Smooth muscle cell (in vitro differentiated cells): ENCODE data around the gene CARS2. TPM values are rescaled to one million over a fixed set of nuclear protein-coding genes. Genes with fewer than 3 reads are reported as not detected.
"Not testable (repeated sequence)": the region's sequence is repeated elsewhere in the genome, so short reads cannot be mapped to it uniquely, and the experiment has no call there.

Source experiments
- DNase-seq: peaks from one replicate; lab custom pipeline; 2025; ENCODE audit not compliant: unreplicated experiment; lab: John Stamatoyannopoulos, UW
- H2AFZ ChIP-seq: fragments of 200-600 bp; sonication (generic); 2 replicates; pipeline ENCODE4 v1.6.0; 2016; ENCODE audit warnings: antibody characterized with exemption, low read depth, mild to moderate bottlenecking
- H3F3A ChIP-seq: fragments of 200-600 bp; sonication (generic); 2 replicates; pipeline ENCODE4 v1.6.0; 2017; ENCODE audit warnings: antibody characterized with exemption, low read depth
- H3K27ac ChIP-seq: fragments of 200-600 bp; sonication (generic); 2 replicates; pipeline ENCODE4 v1.5.1; 2016; ENCODE audit warnings: low read depth, mild to moderate bottlenecking
- H3K27me3 ChIP-seq: fragments of 200-600 bp; sonication (generic); 2 replicates; pipeline ENCODE4 v1.6.1; 2016; ENCODE audit warnings: low read depth, mild to moderate bottlenecking
- H3K36me3 ChIP-seq: fragments of 200-600 bp; sonication (generic); 2 replicates; pipeline ENCODE4 v1.5.1; 2016; ENCODE audit warnings: low read depth
- H3K4me1 ChIP-seq: fragments of 200-600 bp; sonication (generic); 2 replicates; pipeline ENCODE4 v1.5.1; 2016; ENCODE audit warnings: low read depth
- H3K4me2 ChIP-seq: fragments of 200-600 bp; sonication (generic); 2 replicates; pipeline ENCODE4 v1.6.0; 2016; ENCODE audit warnings: mild to moderate bottlenecking
- H3K4me3 ChIP-seq: fragments of 200-600 bp; sonication (generic); 2 replicates; pipeline ENCODE4 v1.5.1; 2016; ENCODE audit warnings: mild to moderate bottlenecking
- H3K79me2 ChIP-seq: fragments of 200-600 bp; sonication (generic); 2 replicates; pipeline ENCODE4 v1.6.0; 2016; ENCODE audit warnings: low read depth, mild to moderate bottlenecking
- H3K9ac ChIP-seq: fragments of 200-600 bp; sonication (generic); 2 replicates; pipeline ENCODE4 v1.6.0; 2016; ENCODE audit warnings: low read depth
- H3K9me3 ChIP-seq: fragments of 200-600 bp; sonication (generic); replicated peaks from 2 replicates; pipeline ENCODE4 v1.5.1; 2016; ENCODE audit warnings: low read depth
- H4K20me1 ChIP-seq: fragments of 200-600 bp; sonication (generic); 2 replicates; pipeline ENCODE4 v1.6.0; 2016; ENCODE audit warnings: low read depth
- WGBS: methylation state at CpG from one replicate; pipeline ENCODE4 v1.1.7; 2016; ENCODE audit warnings: low lambda C conversion rate; 5-methylcytosine and 5-hydroxymethylcytosine counted together
- polyA plus RNA-seq: library from polyadenylated mRNA; unstranded; fragments of >200 nt; fragmentation: Nextera tagmentation; extraction: Ambion mirVana; gene quantifications from 2 replicates; pipeline ENCODE4 v1.2.1, GENCODE V29; 2016
- total RNA-seq: library from RNA; depleted of rRNA; stranded (reverse); fragments of >200 nt; gene quantifications from 2 replicates; pipeline ENCODE4 v1.2.3, GENCODE V29; 2014
- TF ChIP-seq, protein P1 (sequence below): fragments of 200-600 bp; sonication (generic); IDR thresholded peaks from 2 replicates; pipeline ENCODE4 v1.5.1; 2017; ENCODE audit warnings: borderline replicate concordance, mild to moderate bottlenecking, antibody characterized with exemption; ENCODE audit not compliant: insufficient read depth, poor library complexity, severe bottlenecking

Gene CARS2
- total and polyA plus RNA-seq, 2 experiments from 2014 or later, result 37.5 to 71.7 TPM

DNA sequence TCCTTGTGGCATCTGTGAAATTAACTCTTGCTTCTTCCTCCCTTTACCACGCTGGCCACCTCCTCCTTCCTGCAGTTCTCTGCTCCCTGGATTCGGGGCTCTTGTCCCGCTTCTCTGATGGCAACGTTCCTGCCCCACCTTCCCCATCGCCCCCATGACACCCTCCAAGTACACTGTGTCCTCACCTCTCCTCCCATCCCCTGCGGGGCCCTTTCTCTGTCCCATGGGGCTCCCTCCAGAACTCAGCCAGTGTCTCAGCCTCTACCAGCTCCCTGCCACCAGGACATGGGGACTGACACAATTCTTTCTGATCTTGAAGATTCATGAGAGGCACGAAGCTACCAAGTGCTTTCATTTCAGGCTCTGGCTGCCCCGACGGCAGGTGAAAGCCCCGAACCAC, 9.1 kb downstream of the CARS2 start:
- no peak overlapping the region for H3K27ac ChIP-seq
- DNase-seq, result no peak
- no peak overlapping the region for H3K4me3 ChIP-seq
- no peak overlapping the region for H3K9ac ChIP-seq
- TF ChIP-seq, protein P1, sequence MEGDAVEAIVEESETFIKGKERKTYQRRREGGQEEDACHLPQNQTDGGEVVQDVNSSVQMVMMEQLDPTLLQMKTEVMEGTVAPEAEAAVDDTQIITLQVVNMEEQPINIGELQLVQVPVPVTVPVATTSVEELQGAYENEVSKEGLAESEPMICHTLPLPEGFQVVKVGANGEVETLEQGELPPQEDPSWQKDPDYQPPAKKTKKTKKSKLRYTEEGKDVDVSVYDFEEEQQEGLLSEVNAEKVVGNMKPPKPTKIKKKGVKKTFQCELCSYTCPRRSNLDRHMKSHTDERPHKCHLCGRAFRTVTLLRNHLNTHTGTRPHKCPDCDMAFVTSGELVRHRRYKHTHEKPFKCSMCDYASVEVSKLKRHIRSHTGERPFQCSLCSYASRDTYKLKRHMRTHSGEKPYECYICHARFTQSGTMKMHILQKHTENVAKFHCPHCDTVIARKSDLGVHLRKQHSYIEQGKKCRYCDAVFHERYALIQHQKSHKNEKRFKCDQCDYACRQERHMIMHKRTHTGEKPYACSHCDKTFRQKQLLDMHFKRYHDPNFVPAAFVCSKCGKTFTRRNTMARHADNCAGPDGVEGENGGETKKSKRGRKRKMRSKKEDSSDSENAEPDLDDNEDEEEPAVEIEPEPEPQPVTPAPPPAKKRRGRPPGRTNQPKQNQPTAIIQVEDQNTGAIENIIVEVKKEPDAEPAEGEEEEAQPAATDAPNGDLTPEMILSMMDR, result no peak
- H2AFZ ChIP-seq, result no peak overlapping the region
- H3F3A ChIP-seq, result no peaks in the 10 kb centered on the region
- no peaks in the 10 kb centered on the region for H3K36me3 ChIP-seq
- no peak overlapping the region for H3K4me2 ChIP-seq
- H3K4me1 ChIP-seq, result no peaks in the 10 kb centered on the region
- no peaks in the 10 kb centered on the region for H3K27me3 ChIP-seq
- peaks cover 20% of the 10 kb centered on the region for H3K79me2 ChIP-seq
- H3K9me3 ChIP-seq, result no peaks in the 10 kb centered on the region
- peaks cover 28% of the 10 kb centered on the region for H4K20me1 ChIP-seq
- 93% methylated on average over 10 of the region's 10 CpGs for WGBS

DNA sequence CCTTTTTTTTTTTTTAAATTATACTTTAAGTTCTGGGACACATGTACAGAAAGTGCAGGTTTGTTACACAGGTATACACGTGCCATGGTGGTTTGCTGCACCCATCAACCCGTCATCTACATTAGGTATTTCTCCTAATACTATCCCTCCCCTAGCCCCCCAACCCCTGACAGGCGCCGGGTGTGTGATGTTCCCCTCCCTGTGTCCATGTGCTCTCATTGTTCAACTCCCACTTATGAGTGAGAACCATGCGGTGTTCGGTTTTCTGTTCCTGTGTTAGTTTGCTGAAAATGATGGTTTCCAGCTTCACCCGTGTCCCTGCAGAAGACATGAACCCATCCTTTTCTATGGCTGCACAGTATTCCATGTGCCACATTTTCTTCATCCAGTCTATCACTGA, 10.1 kb downstream of the CARS2 start:
- H3K36me3 ChIP-seq, H3K9ac ChIP-seq, DNase-seq, H3K27ac ChIP-seq, H3K4me3 ChIP-seq, H3K4me2 ChIP-seq, H3K27me3 ChIP-seq, H3F3A ChIP-seq, H2AFZ ChIP-seq, H3K9me3 ChIP-seq, H3K4me1 ChIP-seq: not testable (repeated sequence)
- Histone ChIP-seq H3K79me2 (peaks cover 11% of the 10 kb centered on the region), H4K20me1 (peaks cover 28% of the 10 kb centered on the region)
- WGBS, result 97% methylated on average over 7 of the region's 7 CpGs

DNA sequence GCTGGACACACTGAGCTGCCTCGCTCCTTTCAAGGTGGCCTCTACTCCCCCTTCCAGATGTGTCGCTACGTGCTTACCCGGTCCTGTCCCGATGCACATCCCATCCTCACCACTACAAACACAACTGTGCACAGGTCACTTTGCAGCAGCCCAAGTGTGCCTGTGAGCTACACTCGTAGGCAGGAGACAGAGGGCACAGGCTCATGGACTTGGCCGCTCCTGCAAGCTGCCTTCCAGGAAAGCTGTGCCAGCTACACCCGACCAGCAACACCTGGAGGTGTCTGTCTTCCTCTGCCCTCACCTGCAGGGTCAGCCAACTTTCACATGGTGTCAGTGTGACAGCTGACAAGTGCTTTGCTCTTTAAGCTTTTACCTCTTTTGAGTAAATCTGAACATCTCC, 15.4 kb downstream of the CARS2 start:
- WGBS, result 96% methylated on average over 8 of the region's 8 CpGs
- TF ChIP-seq, protein P1, result no peak
- H2AFZ ChIP-seq, result no peak overlapping the region
- H3K36me3 ChIP-seq, result no peaks in the 10 kb centered on the region
- H3K27me3 ChIP-seq, result no peaks in the 10 kb centered on the region
- H3K9me3 ChIP-seq, result no peaks in the 10 kb centered on the region
- peaks cover 16% of the 10 kb centered on the region for H4K20me1 ChIP-seq
- no peaks in the 10 kb centered on the region for H3F3A ChIP-seq
- no peak overlapping the region for H3K9ac ChIP-seq
- H3K4me2 ChIP-seq, result no peak overlapping the region
- H3K27ac ChIP-seq, result no peak overlapping the region
- H3K4me1 ChIP-seq, result no peaks in the 10 kb centered on the region
- no peak overlapping the region for H3K4me3 ChIP-seq
- no peak for DNase-seq
- peaks cover 3% of the 10 kb centered on the region for H3K79me2 ChIP-seq

DNA sequence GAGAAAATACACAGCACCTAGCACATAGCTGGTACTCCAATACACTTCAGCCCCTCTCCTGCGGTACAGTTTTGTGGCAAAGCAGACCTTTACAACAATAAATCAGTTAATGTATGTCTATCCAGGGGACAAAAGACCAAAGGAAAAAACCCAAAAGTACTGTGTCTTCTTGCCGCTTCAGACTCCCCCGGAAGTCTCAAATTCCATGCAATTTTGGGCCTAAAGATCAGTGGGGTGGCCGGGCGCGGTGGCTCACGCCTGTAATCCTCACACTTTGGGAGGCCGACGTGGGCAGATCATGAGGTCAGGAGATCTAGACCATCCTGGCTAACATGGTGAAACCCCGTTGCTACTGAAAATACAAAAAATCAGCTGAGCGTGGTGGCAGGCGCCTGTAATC, 16.2 kb downstream of the CARS2 start:
- 97% methylated on average over 12 of the region's 12 CpGs for WGBS
- H3K27ac ChIP-seq, result no peak overlapping the region
- H3K4me2 ChIP-seq, result no peak overlapping the region
- H3K9ac ChIP-seq, result no peak overlapping the region
- peaks cover 16% of the 10 kb centered on the region for H4K20me1 ChIP-seq
- no peaks in the 10 kb centered on the region for H3K4me1 ChIP-seq
- no peaks in the 10 kb centered on the region for H3K27me3 ChIP-seq
- H3K79me2 ChIP-seq, result peaks cover 3% of the 10 kb centered on the region
- H3K36me3 ChIP-seq, result no peaks in the 10 kb centered on the region
- DNase-seq, result no peak
- no peak overlapping the region for H2AFZ ChIP-seq
- no peak overlapping the region for H3K4me3 ChIP-seq
- H3K9me3 ChIP-seq, result no peaks in the 10 kb centered on the region
- H3F3A ChIP-seq, result no peaks in the 10 kb centered on the region
- TF ChIP-seq, protein P1, result no peak
